K562 (cell line): ENCODE data around the gene PUSL1. TPM values are rescaled to one million over a fixed set of nuclear protein-coding genes. Genes with fewer than 3 reads are reported as not detected.

ENCODE experiments used
- CTCF ChIP-seq, 3 experiments: IDR thresholded peaks in 2 of 3; conservative IDR thresholded peaks in 1 of 3; 2 replicates each; pipeline ENCODE4 v1.5.1; 2011 to 2012; ENCODE audit warnings: low read length in 3 of 3, mild to moderate bottlenecking in 3 of 3, control low read depth in 2 of 3, improper control_type of control experiment in 1 of 3, inconsistent platforms in 1 of 3, low read depth in 1 of 3, mixed read lengths in 1 of 3, moderate library complexity in 1 of 3; ENCODE audit not compliant: insufficient read depth in 2 of 3
- NFE2L1 ChIP-seq: fragments of 450-650 bp; IDR thresholded peaks from 2 replicates; pipeline ENCODE4 v1.6.1; 2016; ENCODE audit warnings: missing genetic modification characterization, low read depth, mild to moderate bottlenecking, missing compliant biosample characterization, moderate library complexity, borderline replicate concordance
- NONO ChIP-seq, 2 experiments: fragments of 200-400 bp in 1 of 2; fragments of 450-650 bp in 1 of 2; formaldehyde crosslinking in 1 of 2; IDR thresholded peaks; 2 replicates each; pipeline ENCODE4 v1.6.1; 2017; ENCODE audit warnings: low read depth in 2 of 2, mild to moderate bottlenecking in 2 of 2, moderate library complexity in 2 of 2, low read length in 1 of 2
- SREBF2 ChIP-seq: sonication (generic); formaldehyde crosslinking; IDR thresholded peaks from 2 replicates; pipeline ENCODE4 v1.4.0; 2020; ENCODE audit warnings: mild to moderate bottlenecking, missing genetic modification reagents
- TEAD4 ChIP-seq, 2 experiments: sonication (generic) in 1 of 2; formaldehyde crosslinking in 1 of 2; IDR thresholded peaks; 2 replicates each; pipeline versions ENCODE4 v1.6.1 to v1.8.0; 2012 to 2022; ENCODE audit warnings: borderline replicate concordance in 1 of 2, inconsistent platforms in 1 of 2, low read length in 1 of 2, mild to moderate bottlenecking in 1 of 2, missing genetic modification reagents in 1 of 2
- ZNF134 ChIP-seq: fragments of 250-450 bp; sonication (Bioruptor Pico); conservative IDR thresholded peaks from 2 replicates; pipeline ENCODE4 v1.4.0; 2020
- ZNF76 ChIP-seq: fragments of 250-450 bp; sonication (Bioruptor Pico); IDR thresholded peaks from 2 replicates; pipeline ENCODE4 v1.4.0; 2020; ENCODE audit warnings: mild to moderate bottlenecking, moderate library complexity, borderline replicate concordance
- polyA plus RNA-seq, 8 experiments: library from polyadenylated mRNA; depleted of rRNA in 4 of 8; stranded (reverse) in 5 of 8; unstranded in 3 of 8; fragments of >200 nt; fragmentation: Nextera tagmentation in 2 of 8; fragmentation: Illumina TruSeq in 1 of 8; extraction: Ambion mirVana in 2 of 8; extraction: Trizol in 1 of 8; gene quantifications; 2 replicates each; pipeline versions ENCODE4 v1.2.1 to v1.2.3, GENCODE V29; 2011 to 2014; ENCODE audit warnings: inconsistent platforms in 1 of 8, missing spikeins in 1 of 8
- total RNA-seq, 7 experiments: library from RNA; depleted of rRNA in 6 of 7; stranded (reverse); fragments of >200 nt in 6 of 7; fragmentation: Illumina TruSeq in 2 of 7; extraction: Trizol in 2 of 7; gene quantifications; 2 replicates each; pipeline versions ENCODE4 v1.2.1 to v1.2.3, GENCODE V29; 2011 to 2021; ENCODE audit warnings: low replicate concordance in 1 of 7

PUSL1 gene
- total and polyA plus RNA-seq, 9 of the 15 experiments (the other 6 are each of a cell fraction or from before 2014, with no cell fraction given), result 0.62 to 86.9 (median 13.6) TPM

DNA sequence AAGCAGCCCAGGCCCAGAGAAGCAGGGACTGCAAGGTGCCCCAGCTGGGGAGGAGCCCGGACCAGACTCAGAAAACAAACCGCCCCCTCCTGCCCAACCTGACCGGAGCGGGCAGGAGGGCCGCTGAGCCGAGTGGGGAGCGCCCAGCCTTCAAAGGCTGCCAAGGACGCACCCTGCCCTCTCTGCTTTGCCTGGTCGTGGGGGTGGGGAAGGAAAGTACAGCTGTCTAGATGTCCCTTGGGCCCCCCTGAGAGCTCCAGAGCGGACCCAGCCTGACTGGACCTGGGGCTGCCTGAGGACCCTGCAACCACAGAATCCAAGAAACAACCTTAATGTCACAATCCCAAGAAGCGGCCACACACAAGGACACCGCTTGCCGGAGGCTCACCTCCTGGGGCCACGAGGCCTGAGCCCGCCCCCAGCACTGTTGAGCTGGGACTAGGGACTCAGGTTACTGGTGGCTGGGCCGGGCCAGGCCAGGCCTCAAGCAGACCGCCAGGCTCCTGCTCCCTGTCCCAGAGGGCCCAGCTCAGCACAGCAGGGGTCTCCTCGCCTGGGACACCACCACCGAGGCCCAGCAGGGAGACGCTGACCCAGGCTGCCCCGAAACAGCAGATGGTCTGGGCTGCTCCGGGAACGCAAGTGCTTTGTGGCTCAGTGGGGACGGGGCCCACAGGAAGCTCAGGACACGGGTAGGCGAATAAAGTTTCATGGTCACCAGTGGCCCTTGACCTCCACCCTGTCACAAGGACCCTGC lies 39.4 kb downstream of the PUSL1 start (continued):
- no peak for TF ChIP-seq CTCF (IDR thresholded peaks at IDR 0.05 in 2 of 3, conservative IDR thresholded peaks at IDR 0.05 in 1 of 3; ENCODE audit: insufficient read depth in 2 of 3, low read depth in 1 of 3, low read length in 3 of 3)
- no peak for TF ChIP-seq NONO (IDR thresholded peaks at IDR 0.05; ENCODE audit: low read depth in 2 of 2, low read length in 1 of 2)
- TF ChIP-seq TEAD4 (IDR thresholded peaks at IDR 0.05; ENCODE audit: low read length), result no peak
- 0 out of 2 replicates have a peak, but pooled peaks have one; percentile 43 for TF ChIP-seq TEAD4 (CRISPR knock-in tag; IDR thresholded peaks at IDR 0.05; ENCODE audit: borderline replicate concordance)
- TF ChIP-seq ZNF76 (CRISPR knock-in tag), result no peak
- TF ChIP-seq ZNF134 (CRISPR knock-in tag), result no peak
- no peak for TF ChIP-seq SREBF2 (CRISPR knock-in tag)
- TF ChIP-seq NFE2L1 (tag), result no peak
